Kidney (tissue), 14 donors: ENCODE data around the gene LMNA. TPM values are rescaled to one million over a fixed set of nuclear protein-coding genes. Genes with fewer than 3 reads are reported as not detected.

Experiments used
- DNase-seq, 5 donors: peaks; one replicate each; pipeline ENCODE4 v3.0.0-alpha.2; 2013 to 2020
- FAIRE-seq: peaks from 2 replicates; lab custom pipeline; 2012; peaks lifted over from hg19 to GRCh38; lab: Jason Lieb, UNC
- H3K27ac ChIP-seq, 2 donors: one replicate each; pipeline ENCODE4 v1.7.0; 2013; ENCODE audit warnings: low read depth in 2 of 2, low read length in 2 of 2, inconsistent platforms in 1 of 2
- H3K27me3 ChIP-seq: one replicate; pipeline ENCODE4 v1.7.1; 2013; ENCODE audit warnings: low read length, inconsistent platforms; ENCODE audit not compliant: control insufficient read depth, insufficient read depth
- H3K36me3 ChIP-seq, 3 donors: one replicate each; pipeline versions ENCODE4 v1.7.0 to v1.7.1; 2013; ENCODE audit warnings: low read length in 3 of 3, control low read depth in 1 of 3, inconsistent platforms in 1 of 3; ENCODE audit not compliant: insufficient read depth in 3 of 3, control insufficient read depth in 2 of 3
- H3K4me1 ChIP-seq, 3 donors: one replicate each; pipeline versions ENCODE4 v1.7.0 to v1.7.1; 2013; ENCODE audit warnings: low read length in 3 of 3, inconsistent platforms in 1 of 3, low read depth in 1 of 3; ENCODE audit not compliant: control insufficient read depth in 2 of 3, insufficient read depth in 2 of 3
- H3K4me3 ChIP-seq, 3 donors: one replicate each; pipeline versions ENCODE4 v1.7.0 to v1.8.1; 2013; ENCODE audit warnings: low read length in 3 of 3, control low read depth in 1 of 3, inconsistent platforms in 1 of 3
- H3K9ac ChIP-seq, 3 donors: one replicate each; pipeline versions ENCODE4 v1.7.0 to v1.7.1; 2013; ENCODE audit warnings: low read length in 3 of 3, control low read depth in 1 of 3, inconsistent platforms in 1 of 3
- H3K9me3 ChIP-seq, 3 donors: one replicate each; pipeline versions ENCODE4 v1.7.0 to v1.7.1; 2013; ENCODE audit warnings: low read length in 3 of 3, control low read depth in 1 of 3, inconsistent platforms in 1 of 3; ENCODE audit not compliant: control insufficient read depth in 2 of 3, insufficient read depth in 1 of 3
- CTCF ChIP-seq: IDR thresholded peaks from 3 replicates; pipeline ENCODE4 v1.5.1; 2012; ENCODE audit warnings: mild to moderate bottlenecking, moderate library complexity, borderline replicate concordance; ENCODE audit not compliant: insufficient read depth; ENCODE audit errors: extremely low read depth
- intact Hi-C: fragments of 100-400 bp; cut with DNase I; formaldehyde crosslinking; loops from one replicate; pipeline ENCODE4 v1.11.1; 2022
- polyA plus RNA-seq: library from polyadenylated mRNA; stranded (reverse); fragments of 350-450 nt; fragmentation: Illumina TruSeq; extraction: RNeasy Lipid Tissue Mini Kit (QIAGEN cat#74804); gene quantifications from one replicate; pipeline ENCODE4 v1.2.3, GENCODE V29; 2014; ENCODE audit warnings: low read depth, low replicate concordance; ENCODE audit not compliant: insufficient read depth
- total RNA-seq: library from RNA; stranded (reverse); fragmentation: NEBNext Ultra II Directional; extraction: Animal tissue kit (Norgen Biotek cat#: 25700); gene quantifications from one replicate; pipeline ENCODE4 v1.2.1, GENCODE V29; 2021
- donor health status: control.
- donor health status: control.
- donor health status: control.
- donor health status: control.
- donor health status: control.
- donor health status: DM: yes; HTN: yes; CAD: no.
- donor health status: Normal renal cell carcinoma (clear cell type).

LMNA gene
- total and polyA plus RNA-seq, 2 donors from 2014 or later: 145 to 384 TPM

DNA sequence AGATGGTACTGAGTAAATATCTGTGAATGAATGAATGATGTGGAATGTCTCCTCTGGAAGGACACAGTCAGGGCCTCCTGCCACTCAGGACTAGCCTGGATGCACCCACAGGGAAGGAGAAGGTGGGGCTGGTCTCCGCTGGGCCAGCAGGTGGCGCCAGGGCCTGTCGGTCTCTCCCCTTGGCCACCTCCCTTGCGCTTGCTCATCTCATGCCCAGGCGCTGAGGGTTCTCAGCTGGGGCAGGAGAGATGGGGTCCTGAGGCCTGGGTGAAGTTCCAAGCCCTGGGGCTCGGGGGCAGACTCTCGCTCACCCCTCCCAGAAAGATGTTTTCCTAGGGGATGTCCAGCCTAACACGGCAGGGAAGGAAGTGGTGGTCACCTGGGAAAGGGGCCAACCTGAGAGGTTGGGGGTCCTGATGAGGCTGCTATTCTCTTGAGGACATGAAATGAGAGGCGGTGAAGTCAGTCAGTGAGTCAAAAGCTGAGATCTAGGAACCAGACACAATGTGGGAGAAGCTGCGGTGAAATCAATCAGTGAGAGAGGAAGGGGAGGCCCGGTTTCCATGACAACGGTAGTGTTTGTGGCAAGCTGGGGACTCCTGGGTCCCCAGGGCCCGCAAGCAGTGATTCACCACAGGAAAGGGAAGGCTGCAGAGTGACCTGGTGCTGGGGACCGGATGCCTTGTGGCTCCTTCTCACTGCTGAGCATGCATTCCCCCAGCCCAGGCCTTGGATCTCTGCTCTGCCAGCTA is 17.7 kb upstream of the LMNA start:
- Histone ChIP-seq H3K27me3 (no peaks in the 10 kb centered on the region), H3K36me3 (no peaks in the 10 kb centered on the region), H3K9me3 (no peaks in the 10 kb centered on the region), H3K9ac (peak overlapping the region in 1 of 3 donors; percentile 60), H3K4me3 (no peak overlapping the region), H3K4me1 (peaks cover 0 to 13% (median 10%) of the 10 kb centered on the region in 3 donors), H3K27ac (peak overlapping the region; percentile 18 to 77)
- FAIRE-seq: no peak
- peak; percentile 97 for TF ChIP-seq CTCF
- intact Hi-C loops: no loop called here
- DNase-seq: peak in 4 of 5 donors; percentile 82 to 95 (median 87)

- H3K36me3 ChIP-seq: no peaks in the 10 kb centered on the region
- H3K9ac ChIP-seq: no peak overlapping the region
- no peak for TF ChIP-seq CTCF
- H3K27ac ChIP-seq: no peak overlapping the region
- H3K9me3 ChIP-seq: no peaks in the 10 kb centered on the region
- H3K4me1 ChIP-seq: peaks cover 0 to 13% (median 13%) of the 10 kb centered on the region in 3 donors
- H3K27me3 ChIP-seq: no peaks in the 10 kb centered on the region
- intact Hi-C loops: no loop called here
- peak in 1 of 5 donors; percentile 26 for DNase-seq
- H3K4me3 ChIP-seq: no peak overlapping the region
- FAIRE-seq: no peak
Observed at GRCh38 chr1:156097499-156098178, 16.9 kb upstream of the LMNA start.

DNA sequence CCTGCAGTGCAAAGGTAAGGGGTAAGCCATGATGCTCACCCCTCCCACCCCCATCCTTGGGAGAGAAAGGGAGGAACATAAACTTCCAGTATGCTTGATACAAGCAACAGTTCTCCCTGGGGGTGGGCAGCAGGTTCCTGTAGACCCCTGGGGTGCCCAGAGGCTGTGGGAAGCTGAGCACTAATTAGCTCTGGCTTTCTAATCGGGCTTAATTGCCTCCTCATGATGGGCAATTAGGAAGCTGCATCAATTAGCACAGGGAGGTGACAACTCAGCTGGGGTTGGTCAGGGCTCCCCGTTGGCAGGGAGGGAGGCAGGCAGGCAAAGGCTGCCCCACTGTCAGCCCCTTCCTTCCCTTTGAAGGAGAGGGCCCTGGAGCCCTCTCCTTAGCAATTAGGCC is 15.7 kb upstream of the LMNA start:
- no peak overlapping the region for H3K9ac ChIP-seq
- no peaks in the 10 kb centered on the region for H3K9me3 ChIP-seq
- no peak for DNase-seq
- peaks cover 0 to 25% (median 24%) of the 10 kb centered on the region in 3 donors for H3K4me1 ChIP-seq
- H3K4me3 ChIP-seq: no peak overlapping the region
- no peaks in the 10 kb centered on the region for H3K27me3 ChIP-seq
- intact Hi-C loops: no loop called here
- TF ChIP-seq CTCF: no peak
- no peaks in the 10 kb centered on the region for H3K36me3 ChIP-seq
- no peak for FAIRE-seq
- H3K27ac ChIP-seq: no peak overlapping the region
